HuH-7 (cell line): ENCODE data around the gene RGS10.
"Not testable (repeated sequence)": the region's sequence is repeated elsewhere in the genome, so short reads cannot be mapped to it uniquely, and the experiment has no call there.

Experiments
- DNase-seq: peaks from one replicate; pipeline ENCODE4 v3.0.0; 2011; ENCODE audit warnings: low spot score

The RGS10 gene

GRCh38 chr10:119538632-119539358 lies 3.7 kb downstream of the RGS10 start:
- no peak for DNase-seq

GRCh38 chr10:119537953-119538630 lies 4.4 kb downstream of the RGS10 start:
- DNase-seq = no peak

- DNase-seq = no peak
These were observed 6.0 kb downstream of the RGS10 start for GRCh38 chr10:119536508-119537025.

GRCh38 chr10:119535837-119536507 lies 6.5 kb downstream of the RGS10 start:
- no peak for DNase-seq

- DNase-seq = no peak
These were observed 7.2 kb downstream of the RGS10 start for GRCh38 chr10:119535305-119535704.

- DNase-seq = no peak
These were observed 9.0 kb downstream of the RGS10 start for GRCh38 chr10:119533473-119533872.

GRCh38 chr10:119532791-119533190 lies 9.7 kb downstream of the RGS10 start:
- DNase-seq = not testable (repeated sequence)

- DNase-seq = not testable (repeated sequence)
These were observed 10.3 kb downstream of the RGS10 start for GRCh38 chr10:119532251-119532650.

- DNase-seq = no peak
These were observed 11.5 kb downstream of the RGS10 start for GRCh38 chr10:119531067-119531466.

- DNase-seq = not testable (repeated sequence)
These were observed 13.8 kb downstream of the RGS10 start for GRCh38 chr10:119528663-119529237.

- peak; percentile 27 for DNase-seq
These were observed 15.6 kb downstream of the RGS10 start for GRCh38 chr10:119526621-119527592.

GRCh38 chr10:119526149-119526548 lies 16.4 kb downstream of the RGS10 start:
- DNase-seq = no peak

- no peak for DNase-seq
These were observed 17.4 kb downstream of the RGS10 start for GRCh38 chr10:119525116-119525515.

- DNase-seq = no peak
These were observed 17.8 kb downstream of the RGS10 start for GRCh38 chr10:119524720-119525070.

- no peak for DNase-seq
These were observed 18.4 kb downstream of the RGS10 start for GRCh38 chr10:119523895-119524719.

- no peak for DNase-seq
These were observed 19.6 kb downstream of the RGS10 start for GRCh38 chr10:119522747-119523426.

- no peak for DNase-seq
These were observed 20.9 kb downstream of the RGS10 start for GRCh38 chr10:119521443-119522204.

- no peak for DNase-seq
These were observed 22.2 kb downstream of the RGS10 start for GRCh38 chr10:119520283-119520682.

GRCh38 chr10:119518936-119519335 lies 23.6 kb downstream of the RGS10 start:
- no peak for DNase-seq
